ENCODE data around the gene MFN1.

Gene MFN1

GRCh38 chr3:179421500-179421899 lies 74.0 kb downstream of the MFN1 start:
- peak; percentile 20 for DNase-seq (ENCODE audit: low spot score)
- TF ChIP-seq, protein P1, sequence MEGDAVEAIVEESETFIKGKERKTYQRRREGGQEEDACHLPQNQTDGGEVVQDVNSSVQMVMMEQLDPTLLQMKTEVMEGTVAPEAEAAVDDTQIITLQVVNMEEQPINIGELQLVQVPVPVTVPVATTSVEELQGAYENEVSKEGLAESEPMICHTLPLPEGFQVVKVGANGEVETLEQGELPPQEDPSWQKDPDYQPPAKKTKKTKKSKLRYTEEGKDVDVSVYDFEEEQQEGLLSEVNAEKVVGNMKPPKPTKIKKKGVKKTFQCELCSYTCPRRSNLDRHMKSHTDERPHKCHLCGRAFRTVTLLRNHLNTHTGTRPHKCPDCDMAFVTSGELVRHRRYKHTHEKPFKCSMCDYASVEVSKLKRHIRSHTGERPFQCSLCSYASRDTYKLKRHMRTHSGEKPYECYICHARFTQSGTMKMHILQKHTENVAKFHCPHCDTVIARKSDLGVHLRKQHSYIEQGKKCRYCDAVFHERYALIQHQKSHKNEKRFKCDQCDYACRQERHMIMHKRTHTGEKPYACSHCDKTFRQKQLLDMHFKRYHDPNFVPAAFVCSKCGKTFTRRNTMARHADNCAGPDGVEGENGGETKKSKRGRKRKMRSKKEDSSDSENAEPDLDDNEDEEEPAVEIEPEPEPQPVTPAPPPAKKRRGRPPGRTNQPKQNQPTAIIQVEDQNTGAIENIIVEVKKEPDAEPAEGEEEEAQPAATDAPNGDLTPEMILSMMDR (conservative IDR thresholded peaks at IDR 0.05; ENCODE audit: low read depth) = peak; percentile 35
- CTCF ChIA-PET = no interaction called here
- no peak overlapping the region for H3K27ac ChIP-seq
- POLR2A ChIA-PET (ENCODE audit: low non-redundant PET) = no interaction called here

GRCh38 chr3:179425075-179425474 lies 77.6 kb downstream of the MFN1 start:
- no peak for DNase-seq (ENCODE audit: low spot score)
- TF ChIP-seq, protein P1 (conservative IDR thresholded peaks at IDR 0.05; ENCODE audit: low read depth) = no peak
- ChIA-PET POLR2A (ENCODE audit: low non-redundant PET) (no interaction called here), CTCF (no interaction called here)
- no peak overlapping the region for H3K27ac ChIP-seq

DNA sequence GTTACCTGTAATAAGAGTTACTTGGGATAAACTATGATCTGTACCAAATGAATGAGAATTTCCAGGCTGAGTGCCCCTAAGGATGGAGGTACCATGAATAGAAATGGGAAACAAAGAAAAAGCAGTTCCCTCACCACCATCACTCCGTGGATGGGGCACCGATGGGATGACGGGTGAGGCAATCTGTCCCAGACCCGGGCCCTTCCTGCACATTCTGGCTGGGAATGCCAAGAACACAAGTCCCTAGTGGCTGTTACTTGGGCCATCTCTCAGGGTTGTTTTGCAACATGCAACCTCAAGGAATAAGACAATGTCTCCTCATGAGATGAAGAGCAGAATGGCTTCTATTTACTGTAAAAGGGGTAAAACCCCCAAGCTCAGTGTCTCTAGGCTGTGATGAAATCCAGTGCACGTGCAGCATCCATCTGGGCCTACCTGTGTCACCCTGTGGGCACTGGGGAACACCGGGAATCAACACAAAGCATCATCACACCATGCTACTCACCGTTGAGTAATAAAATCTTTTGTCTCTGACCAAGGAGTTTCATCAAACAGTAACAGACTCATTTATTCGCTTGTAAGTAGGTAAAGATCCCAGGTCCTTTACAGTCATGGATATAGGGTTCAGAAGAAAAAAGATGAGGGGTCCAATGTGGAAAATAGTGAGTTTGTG lies 81.5 kb downstream of the MFN1 start:
- CTCF ChIA-PET = interaction anchor here (0.6 kb wide), 1 partner anchor 75 kb away, joined by 4 read pairs; no protein-coding TSS in a partner anchor
- TF ChIP-seq, protein P1 (conservative IDR thresholded peaks at IDR 0.05; ENCODE audit: low read depth) = no peak
- DNase-seq (ENCODE audit: low spot score) = no peak
- no peak overlapping the region for H3K27ac ChIP-seq
- POLR2A ChIA-PET (ENCODE audit: low non-redundant PET) = no interaction called here

DNA sequence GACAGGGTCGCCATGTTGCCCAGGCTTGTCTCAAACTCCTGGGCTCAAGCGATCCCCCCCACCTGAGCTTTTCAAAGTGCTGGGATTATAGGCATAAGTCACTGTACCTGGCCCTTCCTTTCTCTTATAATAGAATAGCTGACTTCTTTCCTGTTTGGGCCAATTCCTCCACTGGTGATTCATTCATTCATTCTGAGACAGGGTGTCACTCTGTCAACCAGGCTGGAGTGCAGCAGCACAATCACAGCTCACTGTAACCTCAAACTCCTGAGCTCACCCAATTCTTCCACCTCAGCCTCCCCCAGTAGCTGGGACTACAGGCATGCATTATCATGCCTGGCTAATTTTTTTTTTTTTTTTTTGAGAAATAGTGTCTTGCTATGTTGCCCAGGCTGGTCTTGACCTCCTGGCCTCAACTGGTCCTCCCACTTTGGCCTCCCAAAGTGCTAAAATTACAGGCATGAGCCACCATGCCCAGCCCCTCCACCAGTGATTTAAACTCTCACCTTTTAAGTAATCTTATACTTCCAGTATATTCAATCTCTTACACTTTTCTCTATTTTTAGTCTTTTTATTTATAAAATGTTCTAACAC lies 82.9 kb downstream of the MFN1 start:
- ChIA-PET POLR2A (ENCODE audit: low non-redundant PET) (no interaction called here), CTCF (interaction anchor here (0.6 kb wide), 1 partner anchor 320 kb away, joined by 3 read pairs; no protein-coding TSS in a partner anchor)
- DNase-seq (ENCODE audit: low spot score) = no peak
- no peak overlapping the region for H3K27ac ChIP-seq
- TF ChIP-seq, protein P1 (conservative IDR thresholded peaks at IDR 0.05; ENCODE audit: low read depth) = no peak

GRCh38 chr3:179432021-179432420 lies 84.5 kb downstream of the MFN1 start:
- TF ChIP-seq, protein P1 (conservative IDR thresholded peaks at IDR 0.05; ENCODE audit: low read depth) = no peak
- ChIA-PET CTCF (interaction anchor here (0.6 kb wide), 1 partner anchor 17 kb away, joined by 3 read pairs; no protein-coding TSS in a partner anchor), POLR2A (ENCODE audit: low non-redundant PET) (no interaction called here)
- H3K27ac ChIP-seq = no peak overlapping the region
- no peak for DNase-seq (ENCODE audit: low spot score)

DNA sequence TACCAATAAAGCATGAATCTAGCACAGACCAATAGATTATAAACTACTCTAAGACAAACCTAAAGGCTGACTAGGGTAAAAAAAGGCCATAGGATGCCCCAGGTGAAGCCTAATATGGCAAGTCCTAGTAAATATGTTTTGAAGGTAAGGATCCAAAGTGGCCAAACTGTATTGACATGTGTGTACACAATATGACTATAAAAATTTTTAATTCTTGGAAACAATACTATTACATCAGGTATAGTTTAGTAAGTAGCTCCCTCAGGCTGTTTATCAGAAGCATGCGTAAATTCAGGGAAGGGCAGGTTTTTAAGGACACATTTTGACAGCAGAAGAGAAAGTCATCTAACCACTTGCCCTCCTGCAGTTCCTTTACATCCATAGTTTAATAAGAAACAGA lies 84.9 kb downstream of the MFN1 start:
- TF ChIP-seq, protein P1 (conservative IDR thresholded peaks at IDR 0.05; ENCODE audit: low read depth) = no peak
- CTCF ChIA-PET = interaction anchor here (0.6 kb wide), 1 partner anchor 17 kb away, joined by 3 read pairs; no protein-coding TSS in a partner anchor
- no peak for DNase-seq (ENCODE audit: low spot score)
- POLR2A ChIA-PET (ENCODE audit: low non-redundant PET) = no interaction called here
- H3K27ac ChIP-seq = no peak overlapping the region

All from RWPE1 (cell line).